ENCODE measurements around the gene CYP8B1. TPM values are rescaled to one million over a fixed set of nuclear protein-coding genes. Genes with fewer than 3 reads are reported as not detected.

CYP8B1 gene
- total RNA-seq, 1 donor = not detected

- TF ChIP-seq CTCF (IDR thresholded peaks at IDR 0.05; ENCODE audit: insufficient read depth, low read length) = no peak
- no peak for DNase-seq (ENCODE audit: low read depth)
- no peak overlapping the region for H3K4me3 ChIP-seq (ENCODE audit: low read depth, low read length)
Observed at GRCh38 chr3:42876940-42877720, 1.5 kb upstream of the CYP8B1 start.

GRCh38 chr3:42876401-42876800 lies 722 bp upstream of the CYP8B1 start:
- TF ChIP-seq CTCF (IDR thresholded peaks at IDR 0.05; ENCODE audit: insufficient read depth, low read length) = no peak
- no peak overlapping the region for H3K4me3 ChIP-seq (ENCODE audit: low read depth, low read length)
- DNase-seq (ENCODE audit: low read depth) = no peak

GRCh38 chr3:42874749-42875148 lies 930 bp downstream of the CYP8B1 start:
- DNase-seq (ENCODE audit: low read depth) = no peak
- TF ChIP-seq CTCF (IDR thresholded peaks at IDR 0.05; ENCODE audit: insufficient read depth, low read length) = no peak
- no peak overlapping the region for H3K4me3 ChIP-seq (ENCODE audit: low read depth, low read length)

- TF ChIP-seq CTCF (IDR thresholded peaks at IDR 0.05; ENCODE audit: insufficient read depth, low read length) = no peak
- H3K4me3 ChIP-seq (ENCODE audit: low read depth, low read length) = no peak overlapping the region
- no peak for DNase-seq (ENCODE audit: low read depth)
Observed at GRCh38 chr3:42873221-42873982, 2.3 kb downstream of the CYP8B1 start.

- DNase-seq (ENCODE audit: low read depth) = peak; percentile 7
- no peak for TF ChIP-seq CTCF (IDR thresholded peaks at IDR 0.05; ENCODE audit: insufficient read depth, low read length)
- H3K4me3 ChIP-seq (ENCODE audit: low read depth, low read length) = no peak overlapping the region
Observed at GRCh38 chr3:42872718-42873117, 3.0 kb downstream of the CYP8B1 start.

- DNase-seq (ENCODE audit: low read depth) = no peak
- no peak overlapping the region for H3K4me3 ChIP-seq (ENCODE audit: low read depth, low read length)
- no peak for TF ChIP-seq CTCF (IDR thresholded peaks at IDR 0.05; ENCODE audit: insufficient read depth, low read length)
Observed at GRCh38 chr3:42871592-42872196, 4.0 kb downstream of the CYP8B1 start.
